Nephron (organoid): ENCODE results near the gene BBIP1.

Experiments used
- H3K27ac Mint-ChIP-seq, 3 experiments: 2 replicates each; pipeline ENCODE4 v1.8.0; 2020; ENCODE audit warnings: mixed read lengths in 3 of 3, mild to moderate bottlenecking in 2 of 3, moderate library complexity in 1 of 3
- H3K27me3 Mint-ChIP-seq: 2 replicates; pipeline ENCODE4 v1.8.0; 2021; ENCODE audit warnings: low read depth, mild to moderate bottlenecking, moderate library complexity, mixed read lengths
- H3K36me3 Mint-ChIP-seq: 2 replicates; pipeline ENCODE4 v1.8.0; 2020; ENCODE audit warnings: low read depth, mixed read lengths
- H3K4me1 Mint-ChIP-seq: 2 replicates; pipeline ENCODE4 v1.8.0; 2020; ENCODE audit warnings: mixed read lengths
- H3K4me3 Mint-ChIP-seq, 3 experiments: 2 replicates each; pipeline ENCODE4 v1.8.0; 2020; ENCODE audit warnings: mild to moderate bottlenecking in 3 of 3, mixed read lengths in 3 of 3, moderate library complexity in 2 of 3
- H3K9me3 Mint-ChIP-seq: 2 replicates; pipeline ENCODE4 v1.8.0; 2020; ENCODE audit warnings: mixed read lengths
- CTCF ChIP-seq, 3 experiments: fragments of 200-600 bp; sonication (generic); IDR thresholded peaks; one replicate each; pipeline ENCODE4 v1.5.0; 2021; ENCODE audit warnings: antibody characterized with exemption in 3 of 3; ENCODE audit not compliant: unreplicated experiment in 3 of 3

Gene BBIP1

DNA sequence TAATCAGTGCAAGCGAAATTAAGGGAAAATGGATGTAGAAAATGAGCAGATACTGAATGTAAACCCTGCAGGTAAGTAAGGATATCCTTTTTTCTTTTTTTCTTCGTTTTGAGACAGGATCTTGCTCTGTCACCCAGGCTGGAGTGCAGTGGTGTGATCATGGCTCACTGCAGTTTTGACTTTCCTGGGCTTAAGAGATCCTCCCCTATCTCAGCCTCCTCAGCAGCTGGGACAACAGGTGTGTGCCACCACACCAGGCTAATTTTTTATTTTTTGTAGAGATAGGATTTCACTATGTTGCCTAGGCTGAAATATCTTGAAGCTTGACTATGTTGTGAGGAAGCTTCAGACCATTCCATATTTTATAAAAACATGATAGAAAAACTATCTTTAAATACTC lies 43.0 kb downstream of the BBIP1 start:
- Mint-ChIP-seq H3K4me1 (peaks cover 30% of the 10 kb centered on the region), H3K27me3 (no peaks in the 10 kb centered on the region), H3K4me3 (no peak overlapping the region)

DNA sequence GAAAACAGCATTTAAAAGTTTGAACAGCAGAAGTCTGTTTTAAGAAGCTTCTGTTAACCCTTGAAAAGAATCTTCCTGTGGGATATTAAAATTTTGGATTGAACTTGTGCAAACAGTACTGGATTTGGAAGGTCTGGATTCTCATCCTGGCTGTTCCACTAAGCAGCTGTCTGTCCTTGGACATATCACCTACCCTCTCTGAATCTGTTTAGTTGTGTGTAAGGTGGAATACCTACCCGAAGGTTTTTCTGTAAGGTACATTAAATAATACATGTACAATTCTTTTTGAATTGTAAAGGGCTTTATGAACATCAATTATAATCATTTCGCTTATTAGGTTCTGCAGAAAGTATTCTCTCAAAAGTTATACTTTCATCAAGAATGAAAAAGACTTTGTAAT lies 45.0 kb downstream of the BBIP1 start:
- Mint-ChIP-seq H3K27me3 (no peaks in the 10 kb centered on the region), H3K27ac (peak overlapping the region; percentile 71 to 97 (median 79)), H3K9me3 (no peaks in the 10 kb centered on the region), H3K36me3 (peaks cover 19% of the 10 kb centered on the region), H3K4me1 (peaks cover 48% of the 10 kb centered on the region), H3K4me3 (peak overlapping the region; percentile 76 to 90 (median 84))
- no peak for TF ChIP-seq CTCF (IDR thresholded peaks at IDR 0.05; ENCODE audit: unreplicated experiment in 3 of 3)

More for the DNA sequence above, 43.0 kb downstream of the BBIP1 start:
- H3K36me3 Mint-ChIP-seq, result peaks cover 28% of the 10 kb centered on the region
- H3K9me3 Mint-ChIP-seq, result no peaks in the 10 kb centered on the region
- H3K27ac Mint-ChIP-seq, result no peak overlapping the region
- TF ChIP-seq CTCF (IDR thresholded peaks at IDR 0.05; ENCODE audit: unreplicated experiment in 3 of 3), result no peak

GRCh38 chr10:110872984-110873923 lies 45.7 kb downstream of the BBIP1 start:
- TF ChIP-seq CTCF (IDR thresholded peaks at IDR 0.05; ENCODE audit: unreplicated experiment in 3 of 3), result no peak
- Mint-ChIP-seq H3K9me3 (no peaks in the 10 kb centered on the region), H3K36me3 (peaks cover 13% of the 10 kb centered on the region), H3K4me1 (peaks cover 48% of the 10 kb centered on the region), H3K4me3 (peak overlapping the region; percentile 92 to 96 (median 95)), H3K27me3 (no peaks in the 10 kb centered on the region), H3K27ac (peak overlapping the region; percentile 97 to 99 (median 98))

DNA sequence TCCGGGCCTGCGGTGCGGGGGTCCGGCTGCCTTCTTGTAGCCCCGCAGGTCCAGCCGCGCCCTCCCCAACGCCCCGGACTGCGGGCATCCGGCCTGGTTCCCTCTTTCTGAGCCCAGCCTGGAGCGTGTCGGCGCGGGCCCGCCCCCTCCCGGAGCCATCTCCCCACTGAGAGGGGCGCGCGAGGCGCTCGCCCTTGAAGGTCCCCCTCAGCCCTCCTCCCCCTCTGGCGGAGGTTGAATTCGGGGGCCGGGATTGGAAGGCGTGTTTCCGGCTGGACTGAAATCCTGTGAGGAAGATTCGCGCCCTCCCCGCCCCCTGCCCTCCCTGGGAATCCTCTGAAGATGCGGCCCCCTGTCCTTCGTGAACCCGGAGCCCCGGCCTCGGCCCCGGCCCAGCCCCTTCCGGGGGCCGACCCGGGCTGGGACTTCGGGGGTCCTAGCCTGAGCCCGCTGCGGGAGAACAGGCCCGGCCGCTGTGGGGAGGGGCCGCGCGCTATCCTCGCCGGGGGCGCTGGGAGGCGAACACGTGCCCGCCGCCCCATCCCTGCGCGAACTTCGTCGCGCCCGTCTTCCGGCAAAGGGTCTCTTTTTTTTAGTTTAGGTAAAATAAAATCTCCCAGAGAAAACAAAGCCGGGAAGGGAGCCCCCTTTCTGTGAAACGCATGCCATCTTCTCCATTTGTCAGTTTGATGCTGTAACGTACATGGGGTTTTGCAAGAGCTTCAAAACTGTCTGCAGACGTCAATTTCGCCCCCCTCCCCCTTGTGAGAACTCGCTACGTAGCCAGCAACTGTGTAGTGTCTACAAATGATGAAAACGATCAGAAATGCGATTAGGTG lies 46.6 kb downstream of the BBIP1 start:
- Mint-ChIP-seq H3K27me3 (no peaks in the 10 kb centered on the region), H3K36me3 (peaks cover 5% of the 10 kb centered on the region), H3K4me1 (peaks cover 46% of the 10 kb centered on the region), H3K4me3 (peak overlapping the region; percentile 92 to 96 (median 95)), H3K27ac (peak overlapping the region; percentile 97 to 99 (median 98)), H3K9me3 (no peaks in the 10 kb centered on the region)
- TF ChIP-seq CTCF (IDR thresholded peaks at IDR 0.05; ENCODE audit: unreplicated experiment in 3 of 3), result peak; percentile 28 to 47 (median 32)

DNA sequence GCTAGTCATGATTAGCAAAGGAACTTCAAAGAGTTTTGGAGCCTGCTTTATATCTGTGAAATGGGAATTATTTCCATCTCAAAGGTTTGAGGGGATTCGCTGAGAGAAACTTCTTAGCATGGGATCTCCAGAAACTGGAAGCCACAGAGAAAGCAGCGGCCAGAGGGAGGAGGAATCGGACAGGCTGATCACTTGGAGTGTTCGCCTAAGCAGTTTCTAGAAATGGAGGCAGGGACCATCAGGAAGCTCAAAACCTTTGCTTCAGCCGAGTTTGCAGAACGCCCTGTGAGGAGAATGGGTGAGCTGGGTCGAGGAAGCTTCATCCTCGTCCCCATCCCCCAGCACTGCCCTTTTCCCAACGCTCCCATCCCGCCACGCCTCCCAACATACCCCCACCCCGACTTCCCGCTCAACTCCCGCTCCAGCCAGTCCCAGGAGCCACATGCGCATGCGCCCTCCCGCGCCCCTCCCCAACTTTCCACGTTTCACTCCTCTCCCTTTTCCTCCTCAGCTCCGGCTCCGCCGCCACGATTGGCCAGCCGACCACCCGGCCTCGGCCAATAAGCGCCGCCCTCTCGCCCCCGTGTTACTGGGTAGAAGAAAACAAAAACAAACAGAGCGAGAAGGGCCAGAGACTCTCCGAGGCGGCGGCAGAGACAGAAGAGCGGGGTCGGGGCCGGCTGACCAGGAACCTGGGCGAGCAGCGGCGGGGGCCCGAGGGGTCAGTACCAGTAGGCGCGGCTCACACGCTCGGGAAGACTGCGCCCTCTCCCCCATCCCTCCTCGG lies 47.5 kb downstream of the BBIP1 start, which contains the start of gene PDCD4:
PDCD4 (plus strand) TSS at position 631 of the 787 bp plus-strand sequence. CDS start 4,100 bp downstream, outside the sequence.
- Mint-ChIP-seq H3K27ac (peak within 1 kb of the TSS; percentile 97 to 99 (median 98)), H3K4me3 (peak within 1 kb of the TSS; percentile 92 to 96 (median 95))

More for the DNA sequence above, 47.5 kb downstream of the BBIP1 start, which contains the start of gene PDCD4:
- Mint-ChIP-seq H3K36me3 (no peaks in the 10 kb centered on the region), H3K9me3 (no peaks in the 10 kb centered on the region), H3K27me3 (no peaks in the 10 kb centered on the region), H3K4me1 (peaks cover 49% of the 10 kb centered on the region)
- TF ChIP-seq CTCF (IDR thresholded peaks at IDR 0.05; ENCODE audit: unreplicated experiment in 3 of 3), result no peak
